ENCODE data around the gene UBE3B. TPM values are rescaled to one million over a fixed set of nuclear protein-coding genes. Genes with fewer than 3 reads are reported as not detected.
A peak's percentile ranks its signal among the peaks of the same experiment; 100 is the strongest.
"Not testable (repeated sequence)": the region's sequence is repeated elsewhere in the genome, so short reads cannot be mapped to it uniquely, and the experiment has no call there.

The UBE3B gene
- total RNA-seq, 1 experiment from 2014 or later, result 18.8 TPM

GRCh38 chr12:109462868-109463692 lies 14.4 kb upstream of the UBE3B start:
- no peaks in the 10 kb centered on the region for H3K27me3 ChIP-seq
- H3K9me3 ChIP-seq, result no peaks in the 10 kb centered on the region
- H3K36me3 ChIP-seq, result peaks cover 50% of the 10 kb centered on the region
- H3K4me3 ChIP-seq, result peak overlapping the region; percentile 24; the same call in 1 of the 2 replicates
- DNase-seq, result peak; percentile 89

- peak overlapping the region; percentile 24; the same call in 1 of the 2 replicates for H3K4me3 ChIP-seq
- DNase-seq, result no peak
Measured at GRCh38 chr12:109463756-109464155, 13.7 kb upstream of the UBE3B start.

GRCh38 chr12:109464642-109465351 lies 12.6 kb upstream of the UBE3B start:
- no peaks in the 10 kb centered on the region for H3K9me3 ChIP-seq
- no peaks in the 10 kb centered on the region for H3K27me3 ChIP-seq
- peaks cover 56% of the 10 kb centered on the region for H3K36me3 ChIP-seq
- no peak overlapping the region for H3K4me3 ChIP-seq
- no peak for DNase-seq

More at GRCh38 chr12:109463756-109464155, 13.7 kb upstream of the UBE3B start:
- H3K9me3 ChIP-seq, result no peaks in the 10 kb centered on the region
- peaks cover 50% of the 10 kb centered on the region for H3K36me3 ChIP-seq
- H3K27me3 ChIP-seq, result no peaks in the 10 kb centered on the region

- Histone ChIP-seq H3K4me3 (no peak overlapping the region), H3K36me3 (peaks cover 57% of the 10 kb centered on the region), H3K9me3 (no peaks in the 10 kb centered on the region), H3K27me3 (no peaks in the 10 kb centered on the region)
- DNase-seq, result no peak
Measured at GRCh38 chr12:109466305-109466704, 11.1 kb upstream of the UBE3B start.

GRCh38 chr12:109466821-109467220 lies 10.6 kb upstream of the UBE3B start:
- H3K4me3 ChIP-seq, result no peak overlapping the region
- H3K36me3 ChIP-seq, result peaks cover 56% of the 10 kb centered on the region
- no peaks in the 10 kb centered on the region for H3K9me3 ChIP-seq
- DNase-seq, result no peak
- H3K27me3 ChIP-seq, result no peaks in the 10 kb centered on the region

GRCh38 chr12:109467978-109468676 lies 9.3 kb upstream of the UBE3B start:
- DNase-seq, result no peak
- peaks cover 60% of the 10 kb centered on the region for H3K36me3 ChIP-seq
- H3K9me3 ChIP-seq, result no peaks in the 10 kb centered on the region
- H3K4me3 ChIP-seq, result no peak overlapping the region
- no peaks in the 10 kb centered on the region for H3K27me3 ChIP-seq

GRCh38 chr12:109469517-109469916 lies 7.9 kb upstream of the UBE3B start:
- Histone ChIP-seq H3K4me3 (no peak overlapping the region), H3K9me3 (no peaks in the 10 kb centered on the region), H3K36me3 (peaks cover 64% of the 10 kb centered on the region), H3K27me3 (no peaks in the 10 kb centered on the region)
- DNase-seq, result no peak

- H3K27me3 ChIP-seq, result no peaks in the 10 kb centered on the region
- H3K4me3 ChIP-seq, result no peak overlapping the region
- H3K36me3 ChIP-seq, result peaks cover 41% of the 10 kb centered on the region
- no peaks in the 10 kb centered on the region for H3K9me3 ChIP-seq
- no peak for DNase-seq
Measured at GRCh38 chr12:109473006-109473405, 4.4 kb upstream of the UBE3B start.

- not testable (repeated sequence) for H3K9me3 ChIP-seq, H3K27me3 ChIP-seq, H3K4me3 ChIP-seq, DNase-seq
- H3K36me3 ChIP-seq, result peaks cover 38% of the 10 kb centered on the region
Measured at GRCh38 chr12:109473526-109474270, 3.7 kb upstream of the UBE3B start.

- DNase-seq, result no peak
- H3K9me3 ChIP-seq, result no peaks in the 10 kb centered on the region
- H3K36me3 ChIP-seq, result peaks cover 29% of the 10 kb centered on the region
- H3K4me3 ChIP-seq, result no peak overlapping the region
- no peaks in the 10 kb centered on the region for H3K27me3 ChIP-seq
Measured at GRCh38 chr12:109475121-109475520, 2.3 kb upstream of the UBE3B start.

GRCh38 chr12:109475993-109476806 lies 1.2 kb upstream of the UBE3B start:
- H3K9me3 ChIP-seq, result no peaks in the 10 kb centered on the region
- no peaks in the 10 kb centered on the region for H3K27me3 ChIP-seq
- H3K4me3 ChIP-seq, result peak overlapping the region; percentile 92
- H3K36me3 ChIP-seq, result peaks cover 22% of the 10 kb centered on the region
- DNase-seq, result no peak

- Histone ChIP-seq H3K36me3 (peaks cover 22% of the 10 kb centered on the region), H3K27me3 (no peaks in the 10 kb centered on the region), H3K9me3 (no peaks in the 10 kb centered on the region), H3K4me3 (peak overlapping the region; percentile 92)
- DNase-seq, result no peak
Measured at GRCh38 chr12:109476807-109477184, 638 bp upstream of the UBE3B start.

- peaks cover 20% of the 10 kb centered on the region for H3K36me3 ChIP-seq
- no peaks in the 10 kb centered on the region for H3K27me3 ChIP-seq
- peak overlapping the region; percentile 92 for H3K4me3 ChIP-seq
- no peak for DNase-seq
- no peaks in the 10 kb centered on the region for H3K9me3 ChIP-seq
Measured at GRCh38 chr12:109477963-109478315, 505 bp downstream of the UBE3B start.

- DNase-seq, result no peak
- Histone ChIP-seq H3K36me3 (peaks cover 21% of the 10 kb centered on the region), H3K9me3 (no peaks in the 10 kb centered on the region), H3K4me3 (no peak overlapping the region), H3K27me3 (no peaks in the 10 kb centered on the region)
Measured at GRCh38 chr12:109479761-109480160, 2.3 kb downstream of the UBE3B start.

- no peaks in the 10 kb centered on the region for H3K9me3 ChIP-seq
- H3K36me3 ChIP-seq, result peaks cover 22% of the 10 kb centered on the region
- no peak overlapping the region for H3K4me3 ChIP-seq
- no peak for DNase-seq
- H3K27me3 ChIP-seq, result no peaks in the 10 kb centered on the region
Measured at GRCh38 chr12:109480356-109480755, 2.9 kb downstream of the UBE3B start.

- no peak for DNase-seq
- no peaks in the 10 kb centered on the region for H3K27me3 ChIP-seq
- no peaks in the 10 kb centered on the region for H3K9me3 ChIP-seq
- no peak overlapping the region for H3K4me3 ChIP-seq
- H3K36me3 ChIP-seq, result peaks cover 30% of the 10 kb centered on the region
Measured at GRCh38 chr12:109481863-109482262, 4.4 kb downstream of the UBE3B start.
